ENCODE data around the gene TMEM54. TPM values are rescaled to one million over a fixed set of nuclear protein-coding genes. Genes with fewer than 3 reads are reported as not detected.

The TMEM54 gene
- total RNA-seq, 1 donor from 2014 or later = 0.44 TPM

DNA sequence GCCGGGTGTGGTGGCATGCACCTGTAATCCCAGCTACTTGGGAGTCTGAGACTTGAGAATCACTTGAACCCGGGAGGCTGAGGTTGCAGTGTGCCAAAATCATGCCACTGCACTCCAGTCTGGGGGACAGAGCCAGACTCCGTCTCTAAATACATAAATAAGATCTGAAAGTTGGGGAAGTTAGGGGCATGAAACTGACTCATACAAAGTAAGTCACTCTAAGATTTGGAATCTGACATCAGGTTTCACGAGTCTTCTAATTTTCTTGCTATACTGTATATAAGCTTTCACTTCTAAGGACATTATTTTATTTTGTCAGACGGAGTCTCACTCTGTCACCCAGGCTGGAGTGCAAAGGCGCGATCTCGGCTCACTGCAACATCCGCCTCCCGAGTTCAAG is 33.3 kb upstream of the TMEM54 start:
- H3K4me3 Mint-ChIP-seq = no peak overlapping the region
- H3K27ac Mint-ChIP-seq = no peak overlapping the region
- H3K27me3 Mint-ChIP-seq = no peaks in the 10 kb centered on the region
- no peaks in the 10 kb centered on the region for H3K9me3 Mint-ChIP-seq
- intact Hi-C loops (cut with micrococcal nuclease) = loop anchor here (5.0 kb wide), 1 partner anchor 363 kb away; no protein-coding TSS in a partner anchor
- TF ChIP-seq, protein P1, sequence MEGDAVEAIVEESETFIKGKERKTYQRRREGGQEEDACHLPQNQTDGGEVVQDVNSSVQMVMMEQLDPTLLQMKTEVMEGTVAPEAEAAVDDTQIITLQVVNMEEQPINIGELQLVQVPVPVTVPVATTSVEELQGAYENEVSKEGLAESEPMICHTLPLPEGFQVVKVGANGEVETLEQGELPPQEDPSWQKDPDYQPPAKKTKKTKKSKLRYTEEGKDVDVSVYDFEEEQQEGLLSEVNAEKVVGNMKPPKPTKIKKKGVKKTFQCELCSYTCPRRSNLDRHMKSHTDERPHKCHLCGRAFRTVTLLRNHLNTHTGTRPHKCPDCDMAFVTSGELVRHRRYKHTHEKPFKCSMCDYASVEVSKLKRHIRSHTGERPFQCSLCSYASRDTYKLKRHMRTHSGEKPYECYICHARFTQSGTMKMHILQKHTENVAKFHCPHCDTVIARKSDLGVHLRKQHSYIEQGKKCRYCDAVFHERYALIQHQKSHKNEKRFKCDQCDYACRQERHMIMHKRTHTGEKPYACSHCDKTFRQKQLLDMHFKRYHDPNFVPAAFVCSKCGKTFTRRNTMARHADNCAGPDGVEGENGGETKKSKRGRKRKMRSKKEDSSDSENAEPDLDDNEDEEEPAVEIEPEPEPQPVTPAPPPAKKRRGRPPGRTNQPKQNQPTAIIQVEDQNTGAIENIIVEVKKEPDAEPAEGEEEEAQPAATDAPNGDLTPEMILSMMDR (IDR thresholded peaks at IDR 0.05) = no peak
- peaks cover 40% of the 10 kb centered on the region for H3K36me3 Mint-ChIP-seq (ENCODE audit: low read depth)
- ChIA-PET CTCF (interaction anchor here (1.1 to 6.1 kb wide), 7 partner anchors 15 to 153 kb away, joined by 3 to 92 read pairs (median 16); no protein-coding TSS in a partner anchor), POLR2A (no interaction called here)
- DNase-seq = no peak
- peaks cover 4% of the 10 kb centered on the region for H3K4me1 Mint-ChIP-seq
- ATAC-seq (ENCODE audit: low read depth) = no peak

GRCh38 chr1:32933742-32934322 is 32.6 kb upstream of the TMEM54 start:
- Mint-ChIP-seq H3K36me3 (ENCODE audit: low read depth) (peaks cover 36% of the 10 kb centered on the region), H3K4me1 (peaks cover 4% of the 10 kb centered on the region), H3K4me3 (no peak overlapping the region), H3K9me3 (no peaks in the 10 kb centered on the region), H3K27ac (no peak overlapping the region), H3K27me3 (no peaks in the 10 kb centered on the region)
- TF ChIP-seq, protein P1 (IDR thresholded peaks at IDR 0.05) = no peak
- CTCF ChIA-PET = interaction anchor here (0.8 to 6.1 kb wide), 15 partner anchors 13 to 362 kb away, joined by 3 to 92 read pairs (median 6); no protein-coding TSS in a partner anchor
- DNase-seq (no peak), ATAC-seq (ENCODE audit: low read depth) (no peak)
- POLR2A ChIA-PET = interaction anchor here (1.0 kb wide), 2 partner anchors 28 to 73 kb away, joined by 3 read pairs; no protein-coding TSS in a partner anchor
- intact Hi-C loops (cut with micrococcal nuclease) = loop anchor here (1.0 to 5.0 kb wide), 4 partner anchors 73 to 363 kb away; no protein-coding TSS in a partner anchor

DNA sequence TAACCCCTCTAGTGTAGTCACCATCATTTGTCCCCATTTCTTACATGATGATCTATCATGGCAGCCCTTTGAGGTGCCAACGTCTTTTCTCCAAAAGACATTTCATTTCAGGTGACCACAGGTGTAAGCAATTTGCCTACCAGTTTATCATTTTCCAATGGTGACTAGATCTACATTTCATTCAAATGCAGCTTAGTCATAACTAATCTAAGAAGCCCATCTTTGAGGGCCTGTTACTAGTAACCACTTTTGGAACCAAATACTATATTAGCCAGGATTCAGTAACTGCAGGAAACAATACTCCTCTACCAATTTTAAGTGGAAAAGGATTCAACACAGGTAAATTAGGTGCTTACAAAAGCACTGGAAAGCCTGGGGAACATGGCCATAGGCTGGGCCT is 30.6 kb upstream of the TMEM54 start:
- POLR2A ChIA-PET = no interaction called here
- ATAC-seq (ENCODE audit: low read depth) (no peak), DNase-seq (no peak)
- peaks cover 15% of the 10 kb centered on the region for H3K36me3 Mint-ChIP-seq (ENCODE audit: low read depth)
- intact Hi-C loops (cut with micrococcal nuclease) = loop anchor here (5.0 kb wide), 1 partner anchor 366 kb away; no protein-coding TSS in a partner anchor
- H3K27me3 Mint-ChIP-seq = no peaks in the 10 kb centered on the region
- CTCF ChIA-PET = interaction anchor here (0.8 to 6.1 kb wide), 8 partner anchors 8 to 164 kb away, joined by 3 to 92 read pairs (median 6); no protein-coding TSS in a partner anchor
- peaks cover 4% of the 10 kb centered on the region for H3K4me1 Mint-ChIP-seq
- TF ChIP-seq, protein P1 (IDR thresholded peaks at IDR 0.05) = no peak
- peaks cover 3% of the 10 kb centered on the region for H3K9me3 Mint-ChIP-seq
- no peak overlapping the region for H3K27ac Mint-ChIP-seq
- no peak overlapping the region for H3K4me3 Mint-ChIP-seq

GRCh38 chr1:32929366-32929765 is 28.2 kb upstream of the TMEM54 start:
- Mint-ChIP-seq H3K36me3 (ENCODE audit: low read depth) (peaks cover 2% of the 10 kb centered on the region), H3K27ac (no peak overlapping the region), H3K4me1 (peaks cover 18% of the 10 kb centered on the region), H3K9me3 (peaks cover 3% of the 10 kb centered on the region), H3K27me3 (peaks cover 16% of the 10 kb centered on the region), H3K4me3 (no peak overlapping the region)
- ChIA-PET POLR2A (no interaction called here), CTCF (no interaction called here)
- intact Hi-C loops (cut with micrococcal nuclease) = no loop called here
- TF ChIP-seq, protein P1 (IDR thresholded peaks at IDR 0.05) = no peak
- ATAC-seq (ENCODE audit: low read depth) (no peak), DNase-seq (no peak)

GRCh38 chr1:32928715-32929114 is 27.5 kb upstream of the TMEM54 start:
- H3K27me3 Mint-ChIP-seq = peaks cover 23% of the 10 kb centered on the region
- TF ChIP-seq, protein P1 (IDR thresholded peaks at IDR 0.05) = no peak
- ChIA-PET CTCF (no interaction called here), POLR2A (no interaction called here)
- peaks cover 3% of the 10 kb centered on the region for H3K9me3 Mint-ChIP-seq
- intact Hi-C loops (cut with micrococcal nuclease) = no loop called here
- peaks cover 21% of the 10 kb centered on the region for H3K4me1 Mint-ChIP-seq
- H3K27ac Mint-ChIP-seq = no peak overlapping the region
- DNase-seq = no peak
- no peak for ATAC-seq (ENCODE audit: low read depth)
- no peaks in the 10 kb centered on the region for H3K36me3 Mint-ChIP-seq (ENCODE audit: low read depth)
- no peak overlapping the region for H3K4me3 Mint-ChIP-seq

All from activated B cell treated with CpG ODN at 0.5 μM for 24 hours (primary cell).